Fibroblast of skin of back (primary cell): ENCODE measurements around the gene CAPZB.

Experiments
- DNase-seq: peaks from one replicate; pipeline ENCODE4 v3.0.0-alpha.2; 2013

Gene CAPZB

DNA sequence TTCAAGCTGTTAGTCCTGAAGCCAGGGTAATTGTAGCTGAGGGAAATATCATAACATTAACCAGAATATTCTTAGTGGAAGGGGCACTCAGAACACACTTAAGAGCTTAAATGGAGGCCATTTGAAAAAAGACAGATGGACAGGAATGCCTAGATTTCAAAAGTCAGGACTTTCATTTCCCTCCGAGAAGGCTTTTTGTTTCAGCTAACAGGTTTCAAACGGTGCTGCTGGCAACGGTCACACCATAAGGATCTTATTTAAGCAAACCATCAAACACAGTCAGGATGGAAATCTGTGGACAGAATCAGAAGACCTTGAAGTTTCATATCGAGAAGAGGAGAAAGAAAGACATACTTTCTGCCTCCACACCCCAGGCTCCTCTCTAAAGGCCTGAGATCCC lies 103.1 kb downstream of the CAPZB start:
- DNase-seq: no peak

DNA sequence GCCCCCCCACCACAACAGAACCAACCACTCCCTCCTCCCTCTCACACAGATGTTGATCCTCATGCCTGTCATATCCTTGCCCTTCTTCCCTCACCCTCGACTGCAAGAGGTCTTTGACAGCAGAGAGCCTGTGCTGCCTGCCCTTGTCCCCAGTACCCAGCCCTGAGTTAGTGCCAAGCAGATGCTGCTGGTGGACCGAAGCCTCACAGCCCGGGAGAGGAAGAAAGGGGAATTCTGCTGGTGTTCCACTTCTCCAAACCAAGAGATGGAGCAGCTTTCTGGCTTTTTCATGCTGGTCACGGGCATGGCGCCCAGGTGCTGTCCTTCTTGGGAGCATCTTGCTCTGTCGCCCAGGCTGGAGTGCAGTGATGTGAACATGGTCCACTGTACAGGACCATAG lies 104.1 kb downstream of the CAPZB start:
- DNase-seq: no peak

GRCh38 chr1:19377812-19378718 lies 107.3 kb downstream of the CAPZB start:
- DNase-seq: no peak

- DNase-seq: no peak
Measured at GRCh38 chr1:19376428-19377372, 108.6 kb downstream of the CAPZB start.

DNA sequence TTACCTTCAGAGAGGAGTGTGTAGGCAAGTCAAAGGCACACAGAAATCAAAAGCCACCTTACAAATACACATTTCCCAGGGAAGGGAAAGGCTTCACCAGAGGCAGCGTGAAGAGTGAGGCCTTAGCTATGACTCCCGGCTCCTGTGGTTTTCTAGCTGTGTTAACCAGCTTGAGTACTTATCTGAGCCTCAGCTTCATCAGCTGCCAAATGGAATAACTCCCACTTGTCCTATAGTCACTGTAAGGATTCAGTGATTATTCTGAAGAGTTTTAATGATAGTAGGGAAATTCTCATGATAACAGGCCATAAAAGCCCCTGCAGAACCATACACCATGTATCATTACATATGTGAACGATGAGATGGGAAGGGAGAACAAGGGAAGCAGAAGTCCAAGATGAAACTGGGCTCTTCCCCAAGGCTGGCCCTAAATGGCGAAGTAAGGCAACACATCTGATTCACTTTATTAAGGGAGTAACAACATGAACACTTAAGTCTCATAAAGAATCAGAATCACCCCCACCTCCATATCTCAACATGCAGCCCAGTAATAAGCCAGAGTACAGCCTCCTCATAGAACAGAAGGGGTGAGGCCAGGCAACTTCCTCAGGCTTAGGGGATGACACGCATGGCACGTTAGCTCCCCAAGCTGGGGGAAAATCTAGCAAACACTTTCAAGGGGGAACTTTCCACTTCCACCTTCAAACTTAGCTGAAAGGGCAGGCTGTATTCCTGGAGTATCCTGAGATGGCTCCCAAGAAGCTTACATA lies 109.5 kb downstream of the CAPZB start:
- DNase-seq: no peak

DNA sequence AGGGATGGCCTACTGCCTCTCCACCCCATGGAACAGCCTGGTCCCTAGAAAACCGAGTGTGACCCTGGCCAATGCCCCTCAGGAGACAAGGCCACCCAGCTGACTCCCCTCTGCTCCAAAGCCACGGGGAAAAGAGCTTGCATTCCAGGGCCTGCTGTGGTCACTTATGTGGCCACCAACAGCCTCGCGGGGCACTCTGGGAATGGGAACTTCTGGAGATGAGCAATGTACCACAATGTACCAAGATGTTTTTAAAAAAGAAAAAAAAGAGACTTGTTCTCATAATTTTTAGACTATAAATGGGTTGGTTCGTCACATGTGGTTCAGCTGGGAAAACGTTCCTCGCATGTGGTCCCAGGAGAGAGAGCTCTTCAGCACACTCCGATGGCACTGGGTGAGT lies 110.4 kb downstream of the CAPZB start:
- peak; percentile 73 for DNase-seq

- DNase-seq: no peak
Measured at GRCh38 chr1:19374083-19374801, 111.1 kb downstream of the CAPZB start.

- no peak for DNase-seq
Measured at GRCh38 chr1:19373211-19374082, 111.9 kb downstream of the CAPZB start.

- DNase-seq: no peak
Measured at GRCh38 chr1:19372602-19373001, 112.7 kb downstream of the CAPZB start.

DNA sequence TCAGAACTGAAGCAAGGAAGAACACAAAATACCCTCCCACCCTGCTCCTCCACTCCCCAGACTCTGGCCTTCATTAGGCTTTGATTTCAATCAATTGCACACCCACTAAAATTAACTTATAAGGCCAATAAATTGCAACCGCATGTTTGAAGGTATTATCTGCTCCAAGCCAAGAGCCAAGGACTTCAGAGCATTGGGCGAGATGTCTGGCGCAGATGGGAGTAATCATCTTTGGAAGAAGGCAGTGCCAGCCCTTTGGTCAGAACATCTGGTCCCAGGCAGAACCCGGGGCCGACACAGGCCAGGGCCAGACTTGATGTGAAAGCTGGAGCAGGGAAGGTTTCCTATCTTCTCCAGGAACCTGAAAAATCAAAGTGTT lies 113.2 kb downstream of the CAPZB start:
- no peak for DNase-seq

GRCh38 chr1:19371226-19372135 lies 113.9 kb downstream of the CAPZB start:
- DNase-seq: no peak

GRCh38 chr1:19370453-19371170 lies 114.7 kb downstream of the CAPZB start:
- DNase-seq: no peak

GRCh38 chr1:19369396-19370090 lies 115.8 kb downstream of the CAPZB start:
- DNase-seq: no peak

DNA sequence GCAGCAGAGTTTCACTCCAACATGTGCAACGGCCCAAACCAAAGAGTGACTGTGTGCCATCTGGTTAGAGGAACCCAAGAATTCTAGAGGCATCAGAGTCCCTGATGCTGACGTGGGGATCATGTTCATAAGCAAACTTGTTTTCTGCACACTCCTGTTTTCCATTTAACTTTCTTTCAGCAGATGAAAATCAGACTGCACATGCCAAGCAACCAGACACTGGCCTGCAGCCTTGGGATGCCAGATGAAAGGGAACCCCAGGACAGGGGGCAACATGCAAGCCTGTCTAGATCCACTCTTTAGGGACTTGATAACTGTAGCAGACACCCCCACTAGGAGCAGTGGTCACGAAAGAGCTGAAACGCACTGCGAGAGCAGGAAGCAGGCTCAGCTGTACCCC lies 116.4 kb downstream of the CAPZB start:
- no peak for DNase-seq

DNA sequence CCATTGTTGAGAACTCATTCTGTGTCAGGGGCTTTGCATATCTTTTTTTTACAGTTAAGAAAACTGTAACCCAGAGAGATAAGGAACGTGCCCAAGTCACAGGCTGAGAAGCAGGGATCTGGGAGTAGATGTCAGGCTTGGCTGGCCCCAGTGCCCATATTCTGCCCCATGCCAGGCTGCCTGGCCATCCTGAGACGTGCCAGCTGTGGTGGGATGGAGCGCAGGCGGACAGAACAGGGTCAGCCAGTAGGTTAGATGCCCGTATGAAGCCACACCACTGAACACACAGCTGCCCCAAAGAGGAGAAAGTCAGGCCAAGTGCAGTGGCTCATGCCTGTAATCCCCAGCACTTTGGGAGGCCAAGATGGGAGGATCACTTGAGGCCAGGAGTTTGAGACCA lies 117.3 kb downstream of the CAPZB start:
- no peak for DNase-seq

DNA sequence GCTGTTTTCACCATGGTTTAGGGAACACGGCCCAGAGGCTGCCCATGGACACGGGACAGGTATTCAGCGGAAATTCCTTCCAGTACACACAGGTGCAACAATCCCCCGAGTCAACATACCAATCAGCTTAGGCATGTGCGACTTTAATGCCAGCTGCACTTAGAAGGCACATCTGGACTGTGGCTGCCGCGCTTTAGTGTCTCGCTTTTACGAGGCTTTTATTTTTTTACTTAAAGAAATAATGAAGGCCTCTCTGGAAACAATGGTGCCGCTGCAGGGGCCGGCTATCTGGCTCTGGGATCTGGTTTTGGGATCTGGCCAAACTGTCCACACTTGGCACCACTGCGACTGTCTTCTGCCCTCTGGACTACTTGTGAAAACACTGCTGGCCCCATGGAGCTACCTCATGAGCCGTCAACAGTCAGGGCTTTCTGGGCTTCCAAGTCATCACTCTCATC lies 117.7 kb downstream of the CAPZB start:
- DNase-seq: no peak

GRCh38 chr1:19366599-19367536 lies 118.5 kb downstream of the CAPZB start:
- no peak for DNase-seq
